PC-3 (cell line): ENCODE data around the gene PPP6R1. TPM values are rescaled to one million over a fixed set of nuclear protein-coding genes. Genes with fewer than 3 reads are reported as not detected.

Experiments
- ATAC-seq: fragments of 200-7000 bp; cut with Tn5 transposase; 2 replicates; pipeline ENCODE4 v1.9.1; 2020; ENCODE audit warnings: mild to moderate bottlenecking, moderate library complexity
- BruUV-seq: library from RNA; stranded (reverse); fragments of 400-500 nt; replicated peaks from 2 replicates; lab custom pipeline; 2021; lab: Mats Ljungman, UMichigan
- CTCF ChIA-PET: fragments of 300-600 bp; sonication (Branson Sonifier 250); formaldehyde crosslinking; loops from one replicate; lab custom pipeline; 2022; ENCODE audit warnings: antibody characterized with exemption; lab: Charles Lee
- POLR2A ChIA-PET: fragments of 300-600 bp; sonication (Branson Sonifier 250); formaldehyde crosslinking; loops from one replicate; lab custom pipeline; 2022; ENCODE audit warnings: antibody characterized with exemption; ENCODE audit not compliant: unreplicated experiment; lab: Charles Lee
- DNase-seq: peaks from one replicate; pipeline ENCODE4 v3.0.0-alpha.2; 2015
- H2AFZ ChIP-seq: fragments of 300-600 bp; sonication (generic); 2 replicates; pipeline ENCODE4 v1.6.0; 2016; ENCODE audit warnings: antibody characterized with exemption, low read length
- H3F3A ChIP-seq: fragments of 300-600 bp; sonication (generic); one replicate; pipeline ENCODE4 v1.6.0; 2017; ENCODE audit warnings: antibody characterized with exemption, low read length, control low read depth, mild to moderate bottlenecking; ENCODE audit not compliant: unreplicated experiment
- H3K27ac ChIP-seq: fragments of 300-600 bp; sonication (generic); 2 replicates; pipeline ENCODE4 v1.5.1; 2016; ENCODE audit warnings: mild to moderate bottlenecking, low read length
- H3K27me3 ChIP-seq: fragments of 300-600 bp; sonication (generic); 2 replicates; pipeline ENCODE4 v1.6.1; 2016; ENCODE audit warnings: low read length, mixed read lengths
- H3K36me3 ChIP-seq: fragments of 300-600 bp; sonication (generic); 2 replicates; pipeline ENCODE4 v1.6.1; 2016; ENCODE audit warnings: low read depth, mixed run types, low read length, mixed read lengths
- H3K4me1 ChIP-seq: fragments of 300-600 bp; sonication (generic); 2 replicates; pipeline ENCODE4 v1.5.1; 2016; ENCODE audit warnings: low read length; ENCODE audit not compliant: insufficient read depth
- H3K4me2 ChIP-seq: fragments of 300-600 bp; sonication (generic); 2 replicates; pipeline ENCODE4 v1.6.0; 2016; ENCODE audit warnings: low read length
- H3K4me3 ChIP-seq: fragments of 300-600 bp; sonication (generic); 2 replicates; pipeline ENCODE4 v1.5.1; 2016; ENCODE audit warnings: mild to moderate bottlenecking, low read length, mixed read lengths
- H3K79me2 ChIP-seq: fragments of 300-600 bp; sonication (generic); 2 replicates; pipeline ENCODE4 v1.6.1; 2017; ENCODE audit warnings: low read length, mixed read lengths
- H3K9ac ChIP-seq: fragments of 300-600 bp; sonication (generic); 2 replicates; pipeline ENCODE4 v1.6.0; 2016; ENCODE audit warnings: mild to moderate bottlenecking, low read length
- H3K9me2 ChIP-seq: fragments of 300-600 bp; sonication (generic); replicated peaks from 2 replicates; pipeline ENCODE4 v1.6.1; 2016; ENCODE audit warnings: mixed run types, low read length, mixed read lengths
- H3K9me3 ChIP-seq: fragments of 300-600 bp; sonication (generic); 2 replicates; pipeline ENCODE4 v1.6.1; 2016; ENCODE audit warnings: low read length, mixed read lengths
- H4K20me1 ChIP-seq: fragments of 300-600 bp; sonication (generic); 2 replicates; pipeline ENCODE4 v1.6.1; 2016; ENCODE audit warnings: low read length, mixed read lengths
- EZH2 ChIP-seq: fragments of 300-600 bp; sonication (generic); IDR thresholded peaks from one replicate; pipeline ENCODE4 v1.6.1; 2017; ENCODE audit warnings: antibody characterized with exemption, mild to moderate bottlenecking, low read length; ENCODE audit not compliant: unreplicated experiment
- EZH2phosphoT487 ChIP-seq: fragments of 300-600 bp; sonication (generic); IDR thresholded peaks from 2 replicates; pipeline ENCODE4 v1.6.1; 2018; ENCODE audit warnings: mild to moderate bottlenecking, antibody characterized with exemption, low read length, borderline replicate concordance
- intact Hi-C: fragments of 100-400 bp; cut with micrococcal nuclease; formaldehyde crosslinking; loops from 2 replicates; pipeline ENCODE4 v1.9.0; 2023
- total RNA-seq: library from RNA; depleted of rRNA; stranded (reverse); fragments of >200 nt; gene quantifications from 2 replicates; pipeline ENCODE4 v1.2.3, GENCODE V29; 2014
- TF ChIP-seq, protein P1 (sequence below): fragments of 300-600 bp; sonication (generic); conservative IDR thresholded peaks from 2 replicates; pipeline ENCODE4 v1.5.1; 2017; ENCODE audit warnings: antibody characterized with exemption, low read depth, mild to moderate bottlenecking, low read length

The PPP6R1 gene
- total RNA-seq, 1 experiment from 2014 or later: 159 TPM

DNA sequence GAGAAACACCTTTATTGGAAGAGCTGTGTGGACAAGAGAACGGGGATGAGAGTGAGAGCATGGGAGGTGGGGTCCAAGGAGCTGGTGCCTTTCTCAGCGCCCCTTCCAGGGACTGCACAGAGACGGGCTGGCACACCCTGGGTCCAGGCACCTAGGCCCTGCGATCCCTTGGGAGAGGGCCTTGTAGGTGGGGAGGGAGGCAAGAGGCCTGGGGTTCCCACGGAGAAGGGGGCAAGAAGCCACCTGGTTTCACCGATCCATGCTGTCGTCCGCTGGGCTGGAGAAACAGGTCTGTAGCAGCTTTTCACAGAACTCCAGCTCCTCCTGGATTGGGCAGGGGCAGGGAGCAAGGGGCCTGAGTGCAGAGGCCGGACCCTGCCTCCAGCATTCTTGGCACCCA is 3.5 kb upstream of the PPP6R1 start:
- H3K27me3 ChIP-seq: no peaks in the 10 kb centered on the region
- ChIA-PET CTCF (no interaction called here), POLR2A (no interaction called here)
- no TSS peak for BruUV-seq
- H3K4me3 ChIP-seq: no peak overlapping the region
- no peak overlapping the region for H3K4me2 ChIP-seq
- ATAC-seq: no peak
- H2AFZ ChIP-seq: no peak overlapping the region
- DNase-seq: no peak
- no peak overlapping the region for H3K9ac ChIP-seq
- H3K27ac ChIP-seq: no peak overlapping the region
- peaks cover 9% of the 10 kb centered on the region for H3K4me1 ChIP-seq
- H3K9me2 ChIP-seq: no peaks in the 10 kb centered on the region
- intact Hi-C loops: no loop called here
- peaks cover 5% of the 10 kb centered on the region; the same call in 1 of the 2 replicates for H3K36me3 ChIP-seq
- no peak for TF ChIP-seq EZH2phosphoT487
- TF ChIP-seq EZH2: no peak
- TF ChIP-seq, protein P1, sequence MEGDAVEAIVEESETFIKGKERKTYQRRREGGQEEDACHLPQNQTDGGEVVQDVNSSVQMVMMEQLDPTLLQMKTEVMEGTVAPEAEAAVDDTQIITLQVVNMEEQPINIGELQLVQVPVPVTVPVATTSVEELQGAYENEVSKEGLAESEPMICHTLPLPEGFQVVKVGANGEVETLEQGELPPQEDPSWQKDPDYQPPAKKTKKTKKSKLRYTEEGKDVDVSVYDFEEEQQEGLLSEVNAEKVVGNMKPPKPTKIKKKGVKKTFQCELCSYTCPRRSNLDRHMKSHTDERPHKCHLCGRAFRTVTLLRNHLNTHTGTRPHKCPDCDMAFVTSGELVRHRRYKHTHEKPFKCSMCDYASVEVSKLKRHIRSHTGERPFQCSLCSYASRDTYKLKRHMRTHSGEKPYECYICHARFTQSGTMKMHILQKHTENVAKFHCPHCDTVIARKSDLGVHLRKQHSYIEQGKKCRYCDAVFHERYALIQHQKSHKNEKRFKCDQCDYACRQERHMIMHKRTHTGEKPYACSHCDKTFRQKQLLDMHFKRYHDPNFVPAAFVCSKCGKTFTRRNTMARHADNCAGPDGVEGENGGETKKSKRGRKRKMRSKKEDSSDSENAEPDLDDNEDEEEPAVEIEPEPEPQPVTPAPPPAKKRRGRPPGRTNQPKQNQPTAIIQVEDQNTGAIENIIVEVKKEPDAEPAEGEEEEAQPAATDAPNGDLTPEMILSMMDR: no peak
- no peaks in the 10 kb centered on the region for H3F3A ChIP-seq
- H4K20me1 ChIP-seq: peaks cover 7% of the 10 kb centered on the region
- H3K9me3 ChIP-seq: no peaks in the 10 kb centered on the region
- H3K79me2 ChIP-seq: peaks cover 22% of the 10 kb centered on the region

DNA sequence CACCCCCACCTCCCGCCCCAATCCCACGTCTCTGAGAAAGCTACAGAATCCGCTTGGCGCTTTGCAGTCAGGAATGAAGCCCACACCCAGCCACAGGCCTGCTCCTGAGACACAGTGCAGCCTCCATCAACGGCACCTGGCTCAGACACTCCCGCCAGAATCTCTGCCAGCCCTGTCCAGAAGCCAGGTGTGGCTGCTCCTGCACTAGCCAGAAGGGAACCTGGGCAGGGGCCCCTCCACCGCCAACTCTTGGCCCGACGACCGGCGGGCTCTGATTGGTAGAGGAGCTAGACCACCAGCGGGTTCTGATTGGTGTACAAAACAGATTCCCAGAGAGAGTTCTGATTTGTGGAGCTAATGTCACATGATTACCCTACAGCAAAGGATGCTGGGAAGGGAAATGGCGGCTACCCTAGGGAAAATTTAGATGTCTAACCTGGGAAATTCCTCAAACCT is 2.9 kb upstream of the PPP6R1 start:
- Histone ChIP-seq H2AFZ (no peak overlapping the region), H3K9me3 (no peaks in the 10 kb centered on the region), H3K9me2 (no peaks in the 10 kb centered on the region), H3K27me3 (no peaks in the 10 kb centered on the region), H3K79me2 (peaks cover 28% of the 10 kb centered on the region), H3K27ac (no peak overlapping the region), H3K4me3 (no peak overlapping the region), H3K36me3 (peaks cover 3% of the 10 kb centered on the region; the same call in 1 of the 2 replicates), H3K4me1 (peaks cover 14% of the 10 kb centered on the region), H4K20me1 (peaks cover 14% of the 10 kb centered on the region), H3K9ac (no peak overlapping the region), H3F3A (peaks cover 4% of the 10 kb centered on the region), H3K4me2 (no peak overlapping the region)
- intact Hi-C loops: no loop called here
- ChIA-PET POLR2A (no interaction called here), CTCF (no interaction called here)
- TF ChIP-seq EZH2 (no peak), EZH2phosphoT487 (no peak)
- TF ChIP-seq, protein P1: no peak
- no TSS peak for BruUV-seq
- DNase-seq: no peak
- no peak for ATAC-seq

- BruUV-seq: TSS peak; percentile 94
- Histone ChIP-seq H3K9me3 (no peaks in the 10 kb centered on the region), H3K4me3 (peak overlapping the region; percentile 95), H3K79me2 (peaks cover 43% of the 10 kb centered on the region), H3K27me3 (no peaks in the 10 kb centered on the region), H3K4me1 (peaks cover 33% of the 10 kb centered on the region), H3K9ac (peak overlapping the region; percentile 71), H3K27ac (peak overlapping the region; percentile 67), H2AFZ (peak overlapping the region; percentile 73), H3K9me2 (no peaks in the 10 kb centered on the region), H3K4me2 (peak overlapping the region; percentile 86), H3K36me3 (no peaks in the 10 kb centered on the region), H3F3A (peaks cover 8% of the 10 kb centered on the region), H4K20me1 (peaks cover 23% of the 10 kb centered on the region)
- CTCF ChIA-PET: no interaction called here
- TF ChIP-seq, protein P1: no peak
- TF ChIP-seq EZH2 (no peak), EZH2phosphoT487 (no peak)
- DNase-seq (no peak), ATAC-seq (no peak)
- POLR2A ChIA-PET: interaction anchor here (0.6 to 1.3 kb wide), 3 partner anchors 20 to 93 kb away, joined by 4 to 10 read pairs (median 7); partner anchors contain the start of genes HSPBP1 and KMT5C
- intact Hi-C loops: loop anchor here (1.0 to 5.0 kb wide), 4 partner anchors 21 to 92 kb away; partner anchors contain the start of genes DNAAF3 and HSPBP1
Observed at GRCh38 chr19:55259540-55260210, 858 bp upstream of the PPP6R1 start.
